GM21737 (cell line): Measurements from ENCODE around the gene MPHOSPH9.
"Not testable (repeated sequence)": the region's sequence is repeated elsewhere in the genome, so short reads cannot be mapped to it uniquely, and the experiment has no call there.

ENCODE experiments used
- ATAC-seq: cut with Tn5 transposase; IDR thresholded peaks from one replicate; pipeline ENCODE4 v1.9.1; 2021; ENCODE audit warnings: mild to moderate bottlenecking, moderate library complexity; ENCODE audit not compliant: unreplicated experiment

The MPHOSPH9 gene

DNA sequence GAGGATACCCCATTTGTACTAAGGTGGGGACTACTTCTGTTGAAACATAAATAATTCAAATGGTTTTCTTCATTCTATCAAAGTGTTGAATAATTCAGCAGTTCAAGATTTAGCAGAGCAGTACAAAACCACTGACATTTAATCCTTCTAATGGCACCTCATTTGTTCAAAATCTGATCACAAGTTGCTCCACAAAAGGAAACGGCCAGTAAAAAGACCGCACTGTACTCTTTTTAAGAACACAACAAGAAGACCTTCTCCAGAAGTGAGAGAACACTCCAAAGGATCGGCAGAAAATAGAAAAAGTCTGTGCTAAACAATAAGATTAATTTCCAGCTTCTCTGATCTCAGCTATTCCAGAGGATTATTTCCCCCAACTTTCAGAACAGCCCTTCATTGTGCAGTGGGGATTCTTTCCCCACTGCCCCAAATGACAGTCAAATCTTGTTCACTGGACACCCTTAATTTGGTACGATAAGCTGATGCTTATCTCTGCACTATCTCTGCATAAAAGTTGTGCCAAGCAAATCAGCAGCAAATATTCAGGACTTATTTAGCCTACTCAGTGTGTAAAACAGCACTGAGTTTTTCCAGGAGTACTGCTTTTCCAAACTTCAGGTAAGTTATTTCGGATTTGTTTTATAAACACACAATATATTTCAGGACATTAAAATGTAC lies 5.2 kb downstream of the MPHOSPH9 start:
- ATAC-seq: no peak

DNA sequence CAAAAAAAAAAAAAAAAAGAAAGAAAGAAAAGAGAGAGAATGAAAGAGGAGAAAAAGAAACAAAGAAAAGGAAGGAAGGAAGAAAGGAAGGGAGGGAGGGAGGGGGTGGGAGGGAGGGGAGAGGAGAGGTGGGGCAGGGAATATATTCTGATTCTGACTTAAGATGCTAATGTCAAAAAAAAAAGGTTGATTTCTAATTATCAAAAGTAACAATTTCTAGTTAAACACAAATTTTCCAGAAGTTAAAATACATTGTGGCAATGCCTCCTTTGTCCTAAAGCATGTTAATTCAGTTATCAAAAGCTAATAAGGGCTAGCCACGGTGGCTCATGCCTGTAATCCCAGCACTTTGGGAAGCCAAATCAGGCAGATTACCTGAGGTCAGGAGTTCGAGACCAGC lies 7.5 kb downstream of the MPHOSPH9 start:
- no peak for ATAC-seq

DNA sequence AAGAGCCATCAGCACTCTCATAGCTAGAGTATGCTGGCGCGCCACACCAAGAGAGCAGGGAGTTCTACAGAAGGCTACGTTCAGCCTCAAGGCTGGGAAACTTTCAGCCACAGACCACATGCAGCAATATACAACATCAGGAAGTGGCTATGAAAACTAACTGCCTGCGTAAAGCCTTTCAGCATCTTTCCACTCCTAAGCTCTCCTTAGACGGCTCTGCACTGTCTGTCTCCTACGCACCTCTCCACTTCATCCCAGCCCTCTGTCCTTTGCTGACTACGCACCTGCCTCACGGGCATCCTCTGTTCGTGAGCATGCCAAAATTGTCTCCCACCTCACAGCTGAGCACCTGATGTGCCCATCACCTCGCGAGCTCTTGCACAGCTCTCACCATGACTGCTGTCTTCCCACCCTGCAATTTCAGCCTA lies 9.7 kb downstream of the MPHOSPH9 start:
- ATAC-seq: peak; percentile 58

DNA sequence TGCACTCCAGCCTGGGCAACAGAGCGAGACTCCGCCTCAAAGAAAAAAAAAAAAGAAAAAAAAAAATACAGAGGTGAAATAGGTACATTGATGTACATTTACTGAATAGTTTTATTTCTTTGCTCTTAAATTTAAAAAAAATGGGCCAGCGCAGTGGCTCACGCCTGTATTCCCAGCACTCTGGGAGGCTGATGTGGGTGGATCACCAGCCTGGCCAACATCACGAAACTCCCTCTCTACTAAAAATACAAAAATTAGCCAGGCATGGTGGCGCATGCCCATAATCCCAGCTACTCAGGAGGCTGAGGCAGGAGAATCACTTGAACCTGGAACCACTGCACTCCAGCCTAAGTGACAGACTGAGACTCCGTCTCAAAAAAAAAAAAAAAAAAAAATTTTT lies 25.1 kb downstream of the MPHOSPH9 start:
- not testable (repeated sequence) for ATAC-seq

DNA sequence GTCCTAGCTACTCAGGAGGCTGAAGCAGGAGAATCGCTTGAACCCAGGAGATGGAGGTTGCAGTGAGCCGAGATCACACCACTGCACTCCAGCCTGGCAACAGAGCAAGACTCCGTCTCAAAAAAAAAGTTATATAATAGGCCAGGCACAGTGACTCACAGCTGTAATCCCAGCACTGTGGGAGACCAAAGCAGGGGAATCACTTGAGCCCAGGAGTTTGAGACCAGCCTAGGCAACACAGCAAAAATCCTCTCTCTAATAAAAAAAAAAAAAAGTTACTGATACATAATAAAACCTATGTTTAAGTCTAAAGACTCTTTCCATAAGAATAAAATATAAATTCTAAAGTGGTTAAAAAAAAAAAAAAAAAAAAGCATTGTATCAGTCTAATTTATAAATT lies 26.1 kb downstream of the MPHOSPH9 start:
- ATAC-seq: not testable (repeated sequence)

DNA sequence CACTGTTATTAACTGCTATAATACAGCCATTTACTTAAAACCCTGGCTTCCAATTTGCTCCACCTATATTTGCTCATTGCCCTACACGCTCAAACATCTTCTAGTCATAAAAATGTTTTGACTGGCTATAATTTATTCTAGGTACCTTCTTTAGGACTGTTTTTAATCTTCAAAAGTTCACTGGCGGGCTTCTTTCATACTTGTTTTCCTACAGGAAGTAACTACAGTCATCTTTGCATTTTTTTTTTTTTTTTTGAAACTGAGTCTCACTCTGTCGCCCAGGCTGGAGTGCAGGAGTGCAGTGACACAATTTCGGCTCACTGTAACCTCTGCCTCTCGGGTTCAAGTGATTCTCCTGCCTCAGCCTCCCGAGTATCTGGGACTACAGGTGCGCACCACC lies 32.5 kb downstream of the MPHOSPH9 start:
- no peak for ATAC-seq

DNA sequence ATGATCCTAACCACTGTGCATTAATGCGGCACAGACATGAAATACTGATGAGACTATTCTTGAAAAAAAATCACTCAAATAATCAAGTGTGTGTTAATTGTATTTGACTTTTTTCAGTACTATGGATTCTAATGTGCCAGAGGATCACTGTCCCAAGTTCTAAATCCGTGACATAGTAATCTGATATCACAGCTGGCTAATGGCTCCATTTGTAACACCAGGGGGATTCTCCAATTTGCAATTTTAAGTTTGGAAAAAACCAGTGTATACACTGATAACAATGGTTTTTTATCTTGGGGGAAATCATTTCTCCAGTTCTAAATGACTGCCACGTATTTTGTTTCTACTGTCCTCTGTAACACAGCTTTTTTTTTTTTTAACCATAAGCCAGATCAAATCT lies 33.0 kb downstream of the MPHOSPH9 start:
- ATAC-seq: no peak

DNA sequence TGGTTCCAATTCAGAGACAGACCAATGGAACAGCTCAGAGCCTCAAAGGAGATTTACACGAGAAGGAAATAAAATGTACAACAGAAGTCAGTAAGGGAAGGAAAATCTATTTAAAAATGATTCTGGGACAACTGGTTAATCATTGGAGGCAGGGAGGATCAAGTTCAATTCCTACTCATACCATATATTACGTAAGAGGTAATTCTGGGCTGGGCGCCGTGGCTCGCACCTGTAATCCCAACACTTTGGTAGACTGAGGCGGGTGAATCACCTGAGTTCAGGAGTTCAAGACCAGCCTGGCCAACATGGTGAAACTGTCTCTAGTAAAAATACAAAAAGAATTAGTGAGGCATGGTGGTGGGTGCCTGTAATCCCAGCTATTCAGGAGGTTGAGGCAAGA lies 45.3 kb downstream of the MPHOSPH9 start:
- ATAC-seq: no peak

DNA sequence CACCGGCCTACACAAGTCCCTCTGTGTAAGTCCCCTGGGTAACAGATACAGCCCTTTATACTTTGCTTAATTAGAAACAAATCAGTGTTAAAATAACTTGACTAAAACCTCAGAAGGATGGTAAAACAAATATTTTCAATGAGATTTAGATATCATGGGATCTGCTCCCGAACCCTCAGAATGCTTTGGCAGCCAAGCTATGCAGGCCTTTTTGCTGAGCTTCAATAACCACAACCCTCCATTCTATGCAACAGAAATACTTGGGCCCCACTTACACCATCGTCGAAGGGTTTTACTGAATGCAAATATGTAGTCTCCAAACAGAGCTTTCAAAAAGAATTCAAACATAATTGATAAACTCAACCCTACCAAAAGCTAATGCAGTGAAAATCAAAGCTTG lies 52.8 kb downstream of the MPHOSPH9 start:
- no peak for ATAC-seq

DNA sequence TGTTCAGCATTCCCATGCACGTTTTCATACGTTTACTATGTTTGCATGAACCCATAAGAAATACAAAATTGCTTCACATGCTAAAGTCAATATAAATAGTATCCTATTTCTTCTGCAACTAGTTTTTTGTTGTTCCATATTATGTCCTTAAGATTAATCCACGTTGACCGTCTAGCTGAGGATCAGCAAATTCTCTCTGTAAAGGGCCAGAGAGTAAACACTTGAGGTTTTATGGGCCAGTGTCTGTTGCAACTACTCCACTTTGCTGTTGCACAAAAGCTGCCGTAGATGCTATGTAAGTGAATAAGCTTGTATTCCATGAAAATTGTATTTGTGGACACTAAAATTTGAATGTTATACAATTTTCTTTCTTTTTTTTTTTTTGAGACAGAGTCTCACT lies 61.0 kb downstream of the MPHOSPH9 start:
- no peak for ATAC-seq

DNA sequence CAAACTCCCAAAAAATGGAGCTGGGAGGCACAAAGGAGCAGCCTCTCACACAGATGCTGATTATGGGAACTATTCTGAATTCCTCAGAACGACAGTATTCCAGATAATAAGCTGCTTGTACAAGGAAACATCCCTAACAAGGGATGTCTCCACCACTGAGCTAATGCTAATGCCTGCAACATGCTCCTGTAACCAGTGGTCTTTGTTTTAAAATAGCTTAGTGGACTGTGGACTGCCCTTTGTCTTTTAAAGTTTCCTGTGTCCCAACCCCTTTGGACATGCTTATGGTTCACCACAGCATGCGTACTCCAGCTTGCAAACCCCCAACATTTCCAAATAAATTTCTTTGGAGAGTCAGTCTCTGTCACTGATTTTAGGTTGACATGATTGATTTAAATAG lies 65.6 kb downstream of the MPHOSPH9 start:
- no peak for ATAC-seq

DNA sequence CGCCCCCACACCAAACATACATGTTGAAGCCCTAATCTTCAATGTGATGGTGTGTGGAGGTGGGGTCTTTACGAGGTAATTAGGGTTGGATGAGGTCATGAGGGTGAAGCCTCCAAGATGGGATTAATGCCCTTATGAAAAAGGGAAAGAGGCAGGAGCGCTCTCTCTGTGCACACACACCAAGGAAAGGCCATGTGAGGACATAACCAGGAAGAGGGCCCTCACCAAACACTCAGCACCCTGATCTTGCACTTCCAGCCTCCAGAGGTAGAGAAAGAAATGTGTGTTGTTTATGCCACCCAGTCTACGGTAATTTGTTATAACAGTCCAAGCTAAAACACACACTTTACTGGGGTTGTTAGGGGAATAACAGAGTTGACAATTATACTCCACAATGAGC lies 67.4 kb downstream of the MPHOSPH9 start:
- ATAC-seq: no peak

DNA sequence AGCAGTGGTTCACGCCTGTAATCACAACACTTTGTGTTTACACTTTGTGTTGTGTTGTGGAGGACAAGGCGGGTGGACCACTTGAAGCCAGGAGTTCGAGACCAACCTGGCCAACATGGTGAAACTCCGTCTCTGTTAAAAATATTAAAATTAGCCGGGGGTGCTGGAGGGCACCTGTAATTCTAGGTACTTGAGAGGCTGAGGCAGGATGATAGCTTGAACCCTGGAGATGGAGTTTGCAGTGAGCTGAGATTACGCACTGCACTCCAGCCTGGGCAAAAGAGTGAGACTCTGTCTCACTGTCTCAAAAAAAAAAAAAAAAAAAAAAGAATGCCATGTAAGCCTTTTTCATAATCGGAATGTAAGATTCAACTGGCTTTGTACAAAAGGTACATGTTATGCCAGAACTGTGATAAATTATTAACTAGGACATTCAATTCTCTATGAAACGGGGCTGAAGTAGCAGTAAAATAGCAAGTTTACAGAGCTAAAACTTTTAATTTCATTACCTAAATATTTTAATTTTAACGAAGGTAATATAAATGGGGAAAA lies 68.2 kb downstream of the MPHOSPH9 start:
- ATAC-seq: no peak

DNA sequence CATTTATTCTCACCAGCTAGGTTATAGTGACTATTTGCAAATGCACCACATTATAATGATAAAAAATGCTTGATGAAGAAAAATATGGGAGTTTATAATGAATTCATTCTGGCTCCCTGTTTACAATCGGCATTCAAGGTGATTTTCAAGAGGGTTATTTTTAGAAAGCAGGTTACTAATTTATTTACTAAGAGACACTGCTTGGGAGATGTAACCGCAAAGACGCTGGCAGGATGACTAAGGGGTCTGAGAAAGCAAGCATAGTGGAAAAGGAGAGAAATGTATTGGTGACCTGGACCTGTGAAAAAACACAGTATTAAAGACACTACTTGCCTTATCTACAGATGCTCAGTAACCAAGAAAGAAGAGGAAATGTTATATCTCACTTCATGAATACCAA lies 68.7 kb downstream of the MPHOSPH9 start:
- no peak for ATAC-seq

DNA sequence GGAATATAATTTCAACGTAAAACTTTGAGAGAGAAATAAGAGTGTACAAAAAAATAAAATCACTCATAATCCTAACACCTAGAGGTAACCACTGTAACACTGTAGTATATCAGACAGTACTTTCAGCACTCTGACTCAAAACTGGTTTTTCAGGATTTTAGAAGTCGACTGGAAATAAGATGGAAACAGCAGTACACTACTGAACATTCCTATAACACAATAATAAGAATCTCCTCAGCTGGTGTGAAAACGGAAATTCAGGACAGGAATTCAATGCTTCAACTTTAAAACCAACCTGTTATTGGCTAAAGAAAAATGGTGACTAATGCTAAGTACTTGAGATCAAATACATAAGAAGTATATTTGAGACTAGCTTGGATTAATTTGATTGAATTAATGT lies 69.7 kb downstream of the MPHOSPH9 start:
- no peak for ATAC-seq

DNA sequence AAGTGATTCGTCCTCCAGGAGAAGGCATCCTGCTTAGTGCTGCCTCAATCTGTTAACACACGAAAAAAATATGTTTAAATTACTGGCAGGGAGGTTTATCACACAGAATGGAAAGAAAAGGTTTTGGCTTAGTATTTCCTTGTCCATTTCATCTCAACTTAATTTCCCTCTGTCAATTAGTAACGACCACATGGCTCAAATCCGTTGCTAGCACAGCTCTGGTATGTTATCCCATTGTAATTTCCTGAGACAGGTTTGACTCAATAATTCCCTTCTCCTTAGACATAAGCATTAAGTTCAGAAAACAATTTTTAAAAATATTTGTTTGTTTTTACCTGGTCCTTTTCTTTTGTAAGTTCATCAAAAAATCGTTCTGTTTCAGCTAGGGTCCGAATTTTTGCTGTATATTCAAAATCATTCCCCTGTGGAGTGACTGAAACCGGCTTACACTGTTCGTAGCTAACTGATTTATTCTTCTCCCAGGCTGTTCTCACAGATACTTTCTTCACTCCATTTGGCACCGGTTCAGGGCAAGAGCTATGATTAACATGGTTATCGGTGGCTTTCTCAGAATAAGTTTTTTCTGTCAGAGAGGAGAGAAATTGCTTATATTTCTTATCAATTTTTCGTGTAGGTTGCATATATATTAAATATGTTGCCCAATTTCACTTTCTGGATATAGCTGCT lies 72.0 kb downstream of the MPHOSPH9 start:
- ATAC-seq: no peak

DNA sequence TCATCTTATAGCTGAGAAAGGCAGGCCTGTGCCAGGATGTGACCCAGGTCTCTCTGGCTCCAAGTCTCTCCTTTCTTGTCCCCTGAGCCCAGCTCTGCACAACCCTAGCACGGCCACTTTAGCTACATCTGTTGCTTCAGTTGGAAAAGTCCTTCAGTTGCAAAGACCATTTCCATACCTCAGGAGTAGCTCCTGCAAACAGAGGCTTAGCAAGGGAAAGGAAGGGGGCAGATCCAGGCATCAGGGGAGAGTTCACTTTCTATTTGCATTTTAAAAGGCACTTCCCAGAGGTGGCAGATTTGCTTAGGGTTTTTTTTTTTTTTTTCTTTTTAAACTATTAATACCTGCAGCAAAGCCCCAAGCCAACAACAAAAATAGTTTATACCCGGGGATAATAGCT lies 79.0 kb downstream of the MPHOSPH9 start:
- ATAC-seq: no peak

DNA sequence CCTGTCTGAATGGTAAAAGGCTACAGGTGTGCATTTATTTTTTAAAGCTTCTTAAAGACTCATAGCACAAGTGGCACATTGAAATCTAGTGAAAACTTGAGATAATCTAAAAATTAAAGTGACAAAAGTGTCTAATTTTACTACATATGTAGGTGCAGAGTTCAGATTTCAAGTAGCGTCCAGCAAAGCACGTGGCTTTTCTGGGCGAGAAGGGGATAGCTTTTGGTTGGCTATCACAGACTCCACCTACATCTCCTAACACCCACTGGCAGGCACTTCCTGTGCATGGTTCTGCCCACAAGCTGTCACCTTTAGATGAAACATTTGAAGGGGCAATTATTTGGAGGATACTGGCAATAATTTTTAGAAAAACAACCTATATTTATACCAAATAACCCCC lies 80.1 kb downstream of the MPHOSPH9 start:
- ATAC-seq: no peak

DNA sequence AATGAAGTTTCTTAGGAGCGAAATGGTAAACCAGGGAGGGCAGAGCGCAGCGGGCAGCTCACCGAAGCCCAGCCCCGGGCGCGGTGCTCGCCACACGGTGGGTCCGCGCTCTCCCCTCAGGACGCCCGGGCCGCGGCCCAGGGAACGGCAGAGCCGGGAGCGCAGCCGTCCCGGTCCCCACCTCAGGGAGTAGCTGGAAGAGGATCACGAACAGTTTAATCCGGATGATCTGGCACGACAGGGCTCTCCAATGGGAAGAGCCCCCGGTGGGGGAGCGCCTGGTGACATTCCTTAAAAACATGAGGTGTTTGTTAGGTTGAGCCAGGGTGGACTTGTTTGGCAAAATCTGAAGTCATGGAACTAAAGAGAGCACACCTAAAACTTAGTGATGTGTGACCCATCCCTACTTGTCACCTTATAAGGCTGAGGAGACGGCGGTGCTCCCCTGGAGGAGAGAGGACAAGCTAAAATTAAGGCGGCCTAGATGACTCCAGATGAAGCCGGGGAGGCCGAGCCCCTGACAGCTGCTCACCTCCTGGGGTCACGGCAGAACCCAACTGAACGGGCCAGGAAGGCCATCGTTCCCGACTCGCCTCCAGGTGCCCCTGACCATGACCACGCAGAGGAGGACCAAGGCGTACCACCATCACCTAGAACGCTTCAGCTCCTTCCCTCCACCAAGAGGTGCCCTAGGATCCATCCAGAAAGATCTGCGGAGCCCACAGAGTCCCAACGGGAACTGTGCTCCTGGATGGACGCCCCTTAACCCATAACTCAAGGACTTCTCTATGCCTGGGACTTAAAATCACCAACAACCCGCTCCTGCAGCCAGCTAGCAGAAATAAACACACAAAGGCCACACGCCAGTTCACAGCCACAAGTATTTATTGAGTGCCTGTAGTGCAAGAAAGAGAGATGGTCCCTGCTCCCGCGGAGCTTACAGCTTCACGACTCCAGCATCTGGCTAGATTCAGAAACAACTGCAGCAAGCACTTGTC lies 81.2 kb downstream of the MPHOSPH9 start:
- ATAC-seq: no peak

DNA sequence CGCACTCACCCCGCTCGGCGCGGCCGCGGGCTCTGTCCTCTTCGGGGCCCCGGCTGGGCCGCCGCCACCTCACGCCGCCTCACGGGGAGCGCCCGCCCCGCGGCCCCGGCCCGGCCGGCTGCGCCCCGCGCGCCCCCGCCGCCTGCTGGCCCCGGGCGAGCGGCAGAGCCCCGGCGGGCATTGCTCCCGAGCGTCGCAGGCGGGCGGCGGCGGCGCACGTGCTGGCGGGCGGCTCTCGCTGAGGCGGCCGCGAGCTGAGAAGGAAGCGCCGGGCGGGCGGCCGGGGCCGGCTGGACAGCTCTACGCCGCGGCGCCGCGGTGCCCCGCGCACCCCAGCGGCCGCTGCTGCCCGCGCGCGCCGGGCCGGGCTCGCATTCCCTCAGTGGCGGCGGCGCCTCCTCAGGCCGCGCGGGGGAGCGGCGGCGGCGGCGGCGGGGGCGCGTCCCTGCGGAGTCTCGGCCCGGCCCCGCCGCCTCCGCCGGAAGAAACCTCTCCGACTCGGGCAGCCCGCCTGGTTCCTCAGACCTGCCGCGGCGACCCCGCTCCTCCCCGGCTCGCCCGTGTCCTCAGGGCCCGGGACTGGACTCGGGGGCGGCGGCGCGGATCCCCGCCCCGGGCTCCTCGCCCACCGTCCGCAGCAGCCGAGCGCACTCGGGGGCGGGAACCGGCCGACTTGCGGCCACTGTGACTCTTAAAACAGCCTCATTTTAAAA lies 82.0 kb downstream of the MPHOSPH9 start, which contains the start of gene PITPNM2:
PITPNM2 (minus strand) TSS at position 347 of the 713 bp plus-strand sequence. CDS start 116,500 bp downstream, outside the sequence.
- peak; percentile 57 for ATAC-seq
